Heart right ventricle (tissue), 16 donors: Measurements from ENCODE around the gene SFXN3. TPM values are rescaled to one million over a fixed set of nuclear protein-coding genes. Genes with fewer than 3 reads are reported as not detected.

Experiments
- ATAC-seq, 8 donors: fragments of 200-7000 bp; cut with Tn5 transposase; one replicate each; pipeline ENCODE4 v1.9.1; 2020; ENCODE audit warnings: mild to moderate bottlenecking in 8 of 8, moderate library complexity in 8 of 8, moderate number of reproducible peaks in 1 of 8
- DNase-seq, 2 donors: peaks; one replicate each; pipeline ENCODE4 v3.0.0-alpha.2; 2020
- H3K27ac ChIP-seq, 10 donors: fragments of 200-600 bp; sonication (generic) in 2 of 10; one replicate each; pipeline versions ENCODE4 v1.5.0 to v1.8.0; 2020 to 2022; ENCODE audit warnings: mild to moderate bottlenecking in 3 of 10
- H3K27me3 ChIP-seq, 7 donors: fragments of 200-600 bp; one replicate each; pipeline ENCODE4 v1.8.0; 2021 to 2022; ENCODE audit warnings: mild to moderate bottlenecking in 2 of 7
- H3K36me3 ChIP-seq, 9 donors: fragments of 200-600 bp; sonication (generic) in 1 of 9; one replicate each; pipeline versions ENCODE4 v1.5.0 to v1.8.0; 2020 to 2022; ENCODE audit warnings: mild to moderate bottlenecking in 2 of 9
- H3K4me1 ChIP-seq, 9 donors: fragments of 200-600 bp; sonication (generic) in 1 of 9; one replicate each; pipeline versions ENCODE4 v1.5.0 to v1.8.0; 2020 to 2022; ENCODE audit warnings: mild to moderate bottlenecking in 4 of 9
- H3K4me3 ChIP-seq, 10 donors: fragments of 200-600 bp; sonication (generic) in 2 of 10; one replicate each; pipeline versions ENCODE4 v1.5.0 to v1.8.0; 2020 to 2022; ENCODE audit warnings: mild to moderate bottlenecking in 7 of 10, moderate library complexity in 2 of 10
- H3K9me3 ChIP-seq, 11 donors: fragments of 200-600 bp in 10 of 11; sonication (generic) in 2 of 11; one replicate each; pipeline versions ENCODE4 v1.5.0 to v1.8.0; 2013 to 2022; ENCODE audit warnings: mild to moderate bottlenecking in 2 of 11, control low read depth in 1 of 11, moderate library complexity in 1 of 11
- CTCF ChIP-seq, 9 donors: fragments of 200-600 bp; sonication (generic) in 2 of 9; IDR thresholded peaks; one replicate each; pipeline versions ENCODE4 v1.5.0 to v1.8.0; 2021 to 2022; ENCODE audit warnings: antibody characterized with exemption in 9 of 9, mild to moderate bottlenecking in 5 of 9, moderate library complexity in 1 of 9
- WGBS, 2 donors: extraction: QIAGEN DNeasy Blood & Tissue Kit; methylation state at CpG; one replicate each; pipeline ENCODE4 v1.1.7; 2013; ENCODE audit warnings: inconsistent platforms in 1 of 2; 5-methylcytosine and 5-hydroxymethylcytosine counted together
- intact Hi-C, 10 donors: fragments of 100-400 bp; cut with DNase I; formaldehyde crosslinking; loops; one replicate each; pipeline versions ENCODE4 v1.11.1 to v1.14.2; 2022
- long read RNA-seq, 3 donors: library from polyadenylated mRNA; unstranded; transcript quantifications; one replicate each; pipeline ENCODE4 v2.0.0, GENCODE V29; 2020 to 2021
- polyA plus RNA-seq, 2 donors: library from polyadenylated mRNA; stranded (reverse); fragments of 200-250 nt; gene quantifications; one replicate each; pipeline ENCODE4 v1.2.3, GENCODE V29; 2013
- total RNA-seq, 10 donors: library from RNA; stranded (reverse); fragmentation: NEBNext Ultra II Directional in 3 of 10; extraction: Animal tissue kit (Norgen Biotek cat#: 25700) in 3 of 10; gene quantifications; one replicate each; pipeline versions ENCODE4 v1.2.1 to v1.2.4, GENCODE V29; 2021 to 2023
- donor health status: Arrhythmogenic right ventricular cardiomyopathy.
- donor health status: ischemic (EF 13 %, LVEDD 7.1; RV severe dilation, severe dysfunction).
- donor health status: healthy with polysubstance abuse.
- donor health status: DM: no; HTN: yes; CAD: no.
- donor health status: DM: no; HTN: no; CAD: no.
- donor health status: ischemic (EF 25% LVEDD 6.9; RV normal size, moderate dysfunction).
- donor health status: ischemic (EF 25% LVEDD 5.7; RV mildly dilated, moderate dysfunction).
- donor health status: healthy.
- donor health status: DM: yes; HTN: yes; CAD: no.
- donor health status: Ischemic cardiomyopathy.
- donor health status: ischemic (EF 35%, LVEDD 5.7; RV mildly dilated, moderate dysfunction).
- donor health status: nonischemic (EF 11% LVEDD 7.7; RV severe dilation, severe dysfunction).
- donor health status: DM: yes; HTN: yes; CAD: no.
- donor health status: PGD.
- donor health status: ischemic (EF 29% LVEDD 5.4; RV normal size, mild dysfunction).
- donor health status: nonischemic (EF 23%, LVEDD 6.1; RV moderate dilation, normal function).

SFXN3 gene
- total RNA-seq: 10 to 100 TPM in 9 of 10 donors, 1 to 10 TPM in 1; 8.4 to 25.7 (median 14.2) TPM
- polyA plus RNA-seq: 10 to 100 TPM; 16.6 to 23.6 TPM
- long read RNA-seq, donor 1, partial matches to known transcripts: 3 of 5 reads
- long read RNA-seq, donor 1, other reads (novel, unspliced or antisense): 1 of 5 reads
- long read RNA-seq, donor 2, partial matches to known transcripts: 11 of 18 reads
- long read RNA-seq, donor 2, other reads (novel, unspliced or antisense): 4 of 18 reads
- long read RNA-seq, donor 3, partial matches to known transcripts: 16 of 28 reads
- long read RNA-seq, donor 3, other reads (novel, unspliced or antisense): 8 of 28 reads

GRCh38 chr10:101031128-101031795, at the start of gene SFXN3, which contains the start of gene PDZD7:
TSS of gene SFXN3 (plus strand) at chr10:101031234. CDS start at chr10:101034695, 3,461 bp downstream.
TSS of gene PDZD7 (minus strand) at chr10:101031129. CDS start at chr10:101030219, 910 bp downstream.
- intact Hi-C loops: loop anchor here in 2 of 10 donors (5.0 kb wide), 2 partner anchors 34 to 44 kb away; partner anchors contain the start of genes LZTS2 (in 1 of the 2), MRPL43 (in 1 of the 2) and TWNK (in 1 of the 2)

GRCh38 chr10:100982916-100983830, 47.9 kb upstream of the SFXN3 start:
- TF ChIP-seq CTCF (IDR thresholded peaks at IDR 0.05): no peak
- Histone ChIP-seq H3K36me3 (peaks cover 0 to 75% (median 26%) of the 10 kb centered on the region in 9 donors), H3K4me3 (no peak overlapping the region), H3K4me1 (peaks cover 12 to 23% (median 19%) of the 10 kb centered on the region in 9 donors), H3K27me3 (no peaks in the 10 kb centered on the region), H3K27ac (no peak overlapping the region), H3K9me3 (no peaks in the 10 kb centered on the region)
- intact Hi-C loops: no loop called here
- ATAC-seq (no peak), DNase-seq (peak in 1 of 2 donors; percentile 1)
- 90 to 92% methylated on average over 24 of the region's 24 CpGs for WGBS, 2 donors

More at GRCh38 chr10:101031128-101031795, at the start of gene SFXN3, which contains the start of gene PDZD7:
- Histone ChIP-seq H3K27ac (peak within 1 kb of the TSS; percentile 93 to 99 (median 98)), H3K4me3 (peak within 1 kb of the TSS; percentile 70 to 83 (median 77)), H3K4me1 (peaks cover 10 to 34% (median 26%) of the 10 kb centered on the region in 9 donors), H3K9me3 (no peaks in the 10 kb centered on the region), H3K27me3 (no peaks in the 10 kb centered on the region), H3K36me3 (peaks cover 0 to 19% (median 13%) of the 10 kb centered on the region in 9 donors)
- peak; percentile 98 to 99 for DNase-seq
- WGBS, 2 donors: 0 to 1% methylated on average over 38 of the region's 38 CpGs
- TF ChIP-seq CTCF (IDR thresholded peaks at IDR 0.05): no peak
- peak; percentile 85 to 93 (median 91) for ATAC-seq

GRCh38 chr10:100983868-100984671, 47.0 kb upstream of the SFXN3 start:
- Histone ChIP-seq H3K27me3 (no peaks in the 10 kb centered on the region), H3K4me1 (peaks cover 12 to 30% (median 25%) of the 10 kb centered on the region in 9 donors), H3K9me3 (no peaks in the 10 kb centered on the region), H3K27ac (no peak overlapping the region), H3K36me3 (peaks cover 0 to 66% (median 21%) of the 10 kb centered on the region in 9 donors), H3K4me3 (no peak overlapping the region)
- intact Hi-C loops: no loop called here
- ATAC-seq: no peak
- WGBS, 2 donors: 82 to 87% methylated on average over 10 to 13 of the region's 13 CpGs
- TF ChIP-seq CTCF (IDR thresholded peaks at IDR 0.05): no peak
- DNase-seq: no peak
